Left renal cortex interstitium (tissue), 4 donors: Measurements from ENCODE around the gene TSC22D1. TPM values are rescaled to one million over a fixed set of nuclear protein-coding genes. Genes with fewer than 3 reads are reported as not detected.

Source experiments
- DNase-seq, 4 donors: peaks; one replicate each; pipeline ENCODE4 v3.0.0-alpha.2; 2013; ENCODE audit warnings: low read depth in 4 of 4, low spot score in 2 of 4, missing footprints in 1 of 4
- polyA plus RNA-seq, 4 donors: library from polyadenylated mRNA; unstranded; fragments of 120-200 nt; gene quantifications; one replicate each; pipeline ENCODE4 v1.2.1, GENCODE V29; 2013; ENCODE audit not compliant: insufficient read length in 4 of 4

The TSC22D1 gene
- polyA plus RNA-seq, 4 donors, result 212 to 245 (median 236) TPM

GRCh38 chr13:44435142-44435918 lies 140.8 kb downstream of the TSC22D1 start:
- DNase-seq, result peak; percentile 97 to 99 (median 98)

GRCh38 chr13:44434766-44435141 lies 141.4 kb downstream of the TSC22D1 start:
- DNase-seq, result no peak

- no peak for DNase-seq
Measured at GRCh38 chr13:44433863-44434765, 142.0 kb downstream of the TSC22D1 start.

- DNase-seq, result no peak
Measured at GRCh38 chr13:44432650-44433049, 143.5 kb downstream of the TSC22D1 start.

GRCh38 chr13:44431150-44431549 lies 145.0 kb downstream of the TSC22D1 start:
- DNase-seq, result no peak

GRCh38 chr13:44429311-44429710 lies 146.8 kb downstream of the TSC22D1 start:
- no peak for DNase-seq

GRCh38 chr13:44426461-44426860 lies 149.7 kb downstream of the TSC22D1 start:
- no peak for DNase-seq

- DNase-seq, result no peak
Measured at GRCh38 chr13:44425815-44426078, 150.4 kb downstream of the TSC22D1 start.

GRCh38 chr13:44425041-44425814 lies 150.9 kb downstream of the TSC22D1 start:
- DNase-seq, result no peak

- DNase-seq, result no peak
Measured at GRCh38 chr13:44423824-44424223, 152.3 kb downstream of the TSC22D1 start.

GRCh38 chr13:44422755-44423643 lies 153.1 kb downstream of the TSC22D1 start:
- no peak for DNase-seq

GRCh38 chr13:44421853-44422525 lies 154.1 kb downstream of the TSC22D1 start:
- no peak for DNase-seq

- no peak for DNase-seq
Measured at GRCh38 chr13:44420376-44421220, 155.5 kb downstream of the TSC22D1 start.

GRCh38 chr13:44417876-44418275 lies 158.3 kb downstream of the TSC22D1 start:
- DNase-seq, result no peak

- no peak for DNase-seq
Measured at GRCh38 chr13:44417446-44417845, 158.7 kb downstream of the TSC22D1 start.

GRCh38 chr13:44416744-44417143 lies 159.4 kb downstream of the TSC22D1 start:
- no peak for DNase-seq

GRCh38 chr13:44416301-44416700 lies 159.8 kb downstream of the TSC22D1 start:
- no peak for DNase-seq

- no peak for DNase-seq
Measured at GRCh38 chr13:44415815-44416214, 160.3 kb downstream of the TSC22D1 start.

GRCh38 chr13:44414716-44415115 lies 161.4 kb downstream of the TSC22D1 start:
- no peak for DNase-seq
